K562 (cell line): ENCODE results near the gene ARL3. TPM values are rescaled to one million over a fixed set of nuclear protein-coding genes. Genes with fewer than 3 reads are reported as not detected.

Source experiments
- ATAC-seq: fragments of 200-7000 bp; cut with Tn5 transposase; 3 replicates; pipeline ENCODE4 v1.9.1; 2020; ENCODE audit warnings: moderate library complexity
- BruUV-seq: library from RNA; stranded (reverse); fragments of 400-500 nt; replicated peaks from 2 replicates; lab custom pipeline; 2021; lab: Mats Ljungman, UMichigan
- CTCF ChIA-PET: fragments of 300-600 bp; formaldehyde crosslinking; extraction: SDS; loops from one replicate; lab custom pipeline; 2021; ENCODE audit warnings: low intra/inter-chr PET ratio; lab: Yijun Ruan, JAX
- POLR2A ChIA-PET: fragments of 300-600, 350-650 bp; sonication (Branson Sonifier 250); formaldehyde crosslinking; extraction: SDS; loops from one replicate; lab custom pipeline; 2021; ENCODE audit warnings: antibody characterized with exemption, inconsistent platforms; lab: Yijun Ruan, JAX
- DNase-seq, 4 experiments: peaks; one replicate each; pipeline versions ENCODE4 v3.0.0 to v3.0.0-alpha.2; 2011 to 2018; ENCODE audit warnings: low spot score in 3 of 4, mixed read lengths in 3 of 4; ENCODE audit errors: extremely low read depth in 1 of 4
- FAIRE-seq: peaks from 2 replicates; lab custom pipeline; 2011; peaks lifted over from hg19 to GRCh38; lab: Jason Lieb, UNC
- H2AFZ ChIP-seq: 2 replicates; pipeline ENCODE4 v1.6.0; 2011; ENCODE audit warnings: low read depth, low read length, control low read depth, inconsistent platforms
- H3K27ac ChIP-seq: fragments of 200-600 bp; 3 replicates; pipeline ENCODE4 v1.8.0; 2011; ENCODE audit warnings: low read depth, mild to moderate bottlenecking, control low read depth, inconsistent platforms, low read length, moderate library complexity, mixed read lengths; ENCODE audit errors: extremely low read depth
- H3K27me3 ChIP-seq, 2 experiments: fragments of 300-600 bp in 1 of 2; 2 replicates in 1 of 2; 3 replicates in 1 of 2; pipeline versions ENCODE4 v1.6.0 to v1.8.0; 2011; ENCODE audit warnings: inconsistent platforms in 2 of 2, low read length in 2 of 2, mild to moderate bottlenecking in 1 of 2, mixed read lengths in 1 of 2, moderate library complexity in 1 of 2; ENCODE audit not compliant: control insufficient read depth in 2 of 2, insufficient read depth in 2 of 2
- H3K36me3 ChIP-seq: fragments of 300-600 bp; 3 replicates; pipeline ENCODE4 v1.8.0; 2011; ENCODE audit warnings: mild to moderate bottlenecking, low read length, inconsistent platforms; ENCODE audit not compliant: control insufficient read depth, insufficient read depth
- H3K4me1 ChIP-seq, 2 experiments: fragments of 200-600 bp in 1 of 2; replicated peaks in 1 of 2; 2 replicates in 1 of 2; 3 replicates in 1 of 2; pipeline versions ENCODE4 v1.5.1 to v1.8.0; 2011; ENCODE audit warnings: inconsistent platforms in 2 of 2, low read length in 2 of 2, mild to moderate bottlenecking in 1 of 2, mixed read lengths in 1 of 2, moderate library complexity in 1 of 2; ENCODE audit not compliant: control insufficient read depth in 2 of 2, insufficient read depth in 2 of 2
- H3K4me2 ChIP-seq: 2 replicates; pipeline ENCODE4 v1.6.1; 2011; ENCODE audit warnings: low read length, control low read depth, inconsistent platforms, mixed read lengths; ENCODE audit not compliant: insufficient read depth
- H3K4me3 ChIP-seq: fragments of 200-600 bp; sonication (generic), shearing (Covaris generic); 2 replicates; pipeline ENCODE4 v1.5.1; 2016; ENCODE audit warnings: control low read depth, inconsistent platforms
- H3K79me2 ChIP-seq: fragments of 200-600 bp; 3 replicates; pipeline ENCODE4 v1.8.0; 2011; ENCODE audit warnings: low read length, inconsistent platforms; ENCODE audit not compliant: control insufficient read depth, insufficient read depth
- H3K9ac ChIP-seq, 2 experiments: 2 replicates each; pipeline versions ENCODE4 v1.6.0 to v1.6.1; 2011; ENCODE audit warnings: low read depth in 2 of 2, low read length in 2 of 2, control low read depth in 1 of 2, inconsistent platforms in 1 of 2, mild to moderate bottlenecking in 1 of 2, mixed read lengths in 1 of 2; ENCODE audit not compliant: insufficient read depth in 1 of 2
- H3K9me1 ChIP-seq: one replicate; pipeline ENCODE4 v1.6.0; 2011; ENCODE audit warnings: inconsistent platforms, mild to moderate bottlenecking, low read length, moderate library complexity; ENCODE audit not compliant: control insufficient read depth, insufficient read depth
- H3K9me3 ChIP-seq: replicated peaks from 2 replicates; pipeline ENCODE4 v1.5.1; 2011; ENCODE audit warnings: low read depth, low read length, inconsistent platforms; ENCODE audit not compliant: control insufficient read depth, insufficient read depth
- H4K20me1 ChIP-seq: replicated peaks from 2 replicates; pipeline ENCODE4 v1.6.1; 2011; ENCODE audit warnings: low read length, inconsistent platforms, mixed read lengths; ENCODE audit not compliant: control insufficient read depth, insufficient read depth
- ATF4 ChIP-seq: fragments of 450-650 bp; formaldehyde crosslinking; IDR thresholded peaks from 2 replicates; pipeline ENCODE4 v1.4.0; 2022; ENCODE audit warnings: mild to moderate bottlenecking, moderate library complexity
- FOS ChIP-seq: IDR thresholded peaks from 3 replicates; pipeline ENCODE4 v1.6.1; 2011; ENCODE audit not compliant: insufficient read length; ENCODE audit errors: extremely low read depth
- ILF3 ChIP-seq: fragments of 450-650 bp; IDR thresholded peaks from 2 replicates; pipeline ENCODE4 v1.6.1; 2018; ENCODE audit warnings: antibody characterized with exemption, mild to moderate bottlenecking, moderate library complexity, borderline replicate concordance
- NR3C1 ChIP-seq: sonication (generic); formaldehyde crosslinking; IDR thresholded peaks from 2 replicates; pipeline ENCODE4 v1.8.1; 2022; ENCODE audit warnings: missing genetic modification reagents
- PBX2 ChIP-seq, 2 experiments: IDR thresholded peaks in 1 of 2; conservative IDR thresholded peaks in 1 of 2; 2 replicates each; pipeline ENCODE4 v1.6.1; 2016; ENCODE audit warnings: low read depth in 2 of 2, mild to moderate bottlenecking in 1 of 2, missing compliant biosample characterization in 1 of 2, missing genetic modification characterization in 1 of 2, moderate library complexity in 1 of 2
- PTRF ChIP-seq: fragments of 450-650 bp; IDR thresholded peaks from 2 replicates; pipeline ENCODE4 v1.6.1; 2016; ENCODE audit warnings: mild to moderate bottlenecking, missing genetic modification characterization, missing compliant biosample characterization
- PURB ChIP-seq: sonication (generic); formaldehyde crosslinking; IDR thresholded peaks from 2 replicates; pipeline ENCODE4 v1.9.0; 2021; ENCODE audit warnings: low read depth, mild to moderate bottlenecking, missing genetic modification reagents
- RFX5 ChIP-seq: IDR thresholded peaks from 2 replicates; pipeline ENCODE4 v1.6.1; 2011; ENCODE audit warnings: low read depth, mild to moderate bottlenecking, improper control_type of control experiment, low read length
- STAT5B ChIP-seq: fragments of 250-450 bp; sonication (Bioruptor Pico); IDR thresholded peaks from 2 replicates; pipeline ENCODE4 v1.8.0; 2021; ENCODE audit warnings: mild to moderate bottlenecking, inconsistent platforms
- TCFL5 ChIP-seq: fragments of 250-450 bp; sonication (Bioruptor Pico); conservative IDR thresholded peaks from 2 replicates; pipeline ENCODE4 v1.6.1; 2021; ENCODE audit warnings: mild to moderate bottlenecking, moderate library complexity, matching md5 sums
- TEAD1 ChIP-seq, 2 experiments: fragments of 450-650 bp in 1 of 2; sonication (generic) in 1 of 2; formaldehyde crosslinking; IDR thresholded peaks; 2 replicates each; pipeline versions ENCODE4 v1.4.0 to v1.8.0; 2020 to 2022; ENCODE audit warnings: mild to moderate bottlenecking in 2 of 2, missing genetic modification reagents in 1 of 2
- TFAM ChIP-seq: fragments of 250-450 bp; sonication (Bioruptor Pico); conservative IDR thresholded peaks from 2 replicates; pipeline ENCODE4 v1.5.0; 2021; ENCODE audit warnings: mild to moderate bottlenecking, moderate library complexity
- ZBTB12 ChIP-seq: fragments of 250-450 bp; sonication (Bioruptor Pico); IDR thresholded peaks from 2 replicates; pipeline ENCODE4 v1.4.0; 2020
- ZNF133 ChIP-seq: fragments of 250-450 bp; sonication (Bioruptor Pico); IDR thresholded peaks from 2 replicates; pipeline ENCODE4 v1.4.0; 2020; ENCODE audit warnings: mild to moderate bottlenecking
- ZNF77 ChIP-seq: fragments of 250-450 bp; sonication (Bioruptor Pico); IDR thresholded peaks from 2 replicates; pipeline ENCODE4 v1.5.0; 2020
- WGBS: fragments of 100-300 bp; shearing (Covaris generic); methylation state at CpG from one replicate; pipeline ENCODE4 v1.1.6; 2016; ENCODE audit warnings: low coverage, mixed read lengths; ENCODE audit not compliant: insufficient coverage; ENCODE audit errors: missing lambda C conversion rate; 5-methylcytosine and 5-hydroxymethylcytosine counted together
- in situ Hi-C: fragments of 300-500 bp; cut with MboI; formaldehyde crosslinking; loops from 4 replicates; pipeline ENCODE4 v1.15.0; 2018; ENCODE audit warnings: inconsistent platforms, mixed read lengths
- intact Hi-C: fragments of 100-400 bp; cut with micrococcal nuclease; formaldehyde crosslinking; loops from 2 replicates; pipeline ENCODE4 v1.14.2; 2022
- polyA plus RNA-seq, 8 experiments: library from polyadenylated mRNA; depleted of rRNA in 4 of 8; stranded (reverse) in 5 of 8; unstranded in 3 of 8; fragments of >200 nt; fragmentation: Nextera tagmentation in 2 of 8; fragmentation: Illumina TruSeq in 1 of 8; extraction: Ambion mirVana in 2 of 8; extraction: Trizol in 1 of 8; gene quantifications; 2 replicates each; pipeline versions ENCODE4 v1.2.1 to v1.2.3, GENCODE V29; 2011 to 2014; ENCODE audit warnings: inconsistent platforms in 1 of 8, missing spikeins in 1 of 8
- total RNA-seq, 7 experiments: library from RNA; depleted of rRNA in 6 of 7; stranded (reverse); fragments of >200 nt in 6 of 7; fragmentation: Illumina TruSeq in 2 of 7; extraction: Trizol in 2 of 7; gene quantifications; 2 replicates each; pipeline versions ENCODE4 v1.2.1 to v1.2.3, GENCODE V29; 2011 to 2021; ENCODE audit warnings: low replicate concordance in 1 of 7

ARL3 gene
- total and polyA plus RNA-seq, 9 of the 15 experiments (the other 6 are each of a cell fraction or from before 2014, with no cell fraction given): 2.9 to 8.9 (median 4.8) TPM

- Histone ChIP-seq H2AFZ (0 out of 2 replicates have a peak overlapping the region, but pooled peaks have one; percentile 55), H3K27me3 (no peaks in the 10 kb centered on the region), H3K36me3 (0 out of 3 replicates have a peak, but pooled peaks cover 3% of the 10 kb centered on the region), H3K9me1 (no peaks in the 10 kb centered on the region), H4K20me1 (no peaks in the 10 kb centered on the region), H3K4me2 (no peak overlapping the region), H3K9ac (no peak overlapping the region), H3K4me1 (peaks cover 0 to under 1% of the 10 kb centered on the region in 2 experiments; a peak in 2 of 5 replicates), H3K27ac (no peak overlapping the region), H3K9me3 (no peaks in the 10 kb centered on the region), H3K79me2 (no peaks in the 10 kb centered on the region), H3K4me3 (no peak overlapping the region)
- in situ Hi-C loops: no loop called here
- CTCF ChIA-PET: no interaction called here
- ATAC-seq (peak; percentile 45), FAIRE-seq (no peak), DNase-seq (no peak)
- POLR2A ChIA-PET: interaction anchor here (0.5 to 1.2 kb wide), 4 partner anchors 9 to 29 kb away, joined by 3 to 5 read pairs (median 4); partner anchors contain the start of gene TRIM8
- BruUV-seq: no TSS peak
- intact Hi-C loops: no loop called here
- WGBS: 16% methylated on average over 4 of the region's 4 CpGs
- no peak for TF ChIP-seq ZBTB12 (CRISPR knock-in tag)
- TF ChIP-seq TFAM (CRISPR knock-in tag): no peak
- TF ChIP-seq PURB (CRISPR knock-in tag): no peak
- TF ChIP-seq ILF3: no peak
- no peak for TF ChIP-seq NR3C1
- TF ChIP-seq FOS: no peak
- TF ChIP-seq PBX2 (CRISPR knock-in tag; IDR thresholded peaks at IDR 0.05; ENCODE audit: low read depth): no peak
- TF ChIP-seq PBX2 (tag; conservative IDR thresholded peaks at IDR 0.05; ENCODE audit: low read depth): no peak
- no peak for TF ChIP-seq ATF4 (CRISPR knock-in tag)
- TF ChIP-seq ZNF133: no peak
- TF ChIP-seq TCFL5 (CRISPR knock-in tag): no peak
- no peak for TF ChIP-seq STAT5B (CRISPR knock-in tag)
- TF ChIP-seq RFX5: no peak
- TF ChIP-seq ZNF77 (CRISPR knock-in tag): no peak
- TF ChIP-seq TEAD1 (CRISPR knock-in tag; IDR thresholded peaks at IDR 0.05): no peak
- TF ChIP-seq PTRF: no peak
Measured at GRCh38 chr10:102635377-102635776, 78.8 kb downstream of the ARL3 start.
